Small intestine (tissue), 7 donors: ENCODE results near the gene POFUT1. TPM values are rescaled to one million over a fixed set of nuclear protein-coding genes. Genes with fewer than 3 reads are reported as not detected.
A peak's percentile ranks its signal among the peaks of the same experiment; 100 is the strongest.
"Not testable (repeated sequence)": the region's sequence is repeated elsewhere in the genome, so short reads cannot be mapped to it uniquely, and the experiment has no call there.

ENCODE experiments used
- DNase-seq, 2 donors: peaks; one replicate each; pipeline versions ENCODE4 v3.0.0 to v3.0.0-alpha.2; 2013
- FAIRE-seq: peaks from 2 replicates; lab custom pipeline; 2012; peaks lifted over from hg19 to GRCh38; lab: Jason Lieb, UNC
- H3K27ac ChIP-seq, 3 donors: one replicate each; pipeline ENCODE4 v1.5.1; 2013; ENCODE audit warnings: low read length in 2 of 3, mild to moderate bottlenecking in 2 of 3, control low read depth in 1 of 3, inconsistent platforms in 1 of 3, low read depth in 1 of 3, moderate library complexity in 1 of 3
- H3K27me3 ChIP-seq, 3 donors: one replicate each; pipeline ENCODE4 v1.6.1; 2013; ENCODE audit warnings: low read length in 3 of 3, inconsistent platforms in 1 of 3; ENCODE audit not compliant: control insufficient read depth in 3 of 3, insufficient read depth in 3 of 3
- H3K36me3 ChIP-seq, 3 donors: one replicate each; pipeline ENCODE4 v1.6.1; 2013; ENCODE audit warnings: low read length in 3 of 3, inconsistent platforms in 1 of 3, low read depth in 1 of 3, mild to moderate bottlenecking in 1 of 3, moderate library complexity in 1 of 3; ENCODE audit not compliant: control insufficient read depth in 3 of 3, insufficient read depth in 2 of 3
- H3K4me1 ChIP-seq, 3 donors: one replicate each; pipeline ENCODE4 v1.6.1; 2013; ENCODE audit warnings: low read length in 2 of 3, inconsistent platforms in 1 of 3, low read depth in 1 of 3, mild to moderate bottlenecking in 1 of 3, moderate library complexity in 1 of 3; ENCODE audit not compliant: control insufficient read depth in 3 of 3, insufficient read depth in 2 of 3
- H3K4me3 ChIP-seq, 3 donors: one replicate each; pipeline ENCODE4 v1.5.1; 2013; ENCODE audit warnings: low read length in 3 of 3, control low read depth in 1 of 3, inconsistent platforms in 1 of 3, low read depth in 1 of 3, mild to moderate bottlenecking in 1 of 3, moderate library complexity in 1 of 3
- H3K9me3 ChIP-seq, 2 donors: one replicate each; pipeline ENCODE4 v1.6.1; 2013; ENCODE audit warnings: low read depth in 1 of 2, low read length in 1 of 2; ENCODE audit not compliant: control insufficient read depth in 2 of 2, insufficient read depth in 1 of 2
- WGBS, 3 donors: extraction: QIAGEN DNeasy Blood & Tissue Kit; methylation state at CpG; one replicate each; pipeline ENCODE4 v1.1.7; 2013; 5-methylcytosine and 5-hydroxymethylcytosine counted together
- polyA plus RNA-seq, 4 donors: library from polyadenylated mRNA; stranded (reverse) in 3 of 4; unstranded in 1 of 4; fragments of 200-250 nt in 3 of 4; fragments of 120-200 nt in 1 of 4; gene quantifications; one replicate each; pipeline versions ENCODE4 v1.2.1 to v1.2.3, GENCODE V29; 2013
- donor health status: healthy with polysubstance abuse.
- donor health status: control.
- donor health status: control.
- donor health status: Bipolar disorder and iron deficiency.
- donor health status: healthy.

Gene POFUT1
- polyA plus RNA-seq, 4 donors: 11.1 to 147 (median 21.0) TPM

DNA sequence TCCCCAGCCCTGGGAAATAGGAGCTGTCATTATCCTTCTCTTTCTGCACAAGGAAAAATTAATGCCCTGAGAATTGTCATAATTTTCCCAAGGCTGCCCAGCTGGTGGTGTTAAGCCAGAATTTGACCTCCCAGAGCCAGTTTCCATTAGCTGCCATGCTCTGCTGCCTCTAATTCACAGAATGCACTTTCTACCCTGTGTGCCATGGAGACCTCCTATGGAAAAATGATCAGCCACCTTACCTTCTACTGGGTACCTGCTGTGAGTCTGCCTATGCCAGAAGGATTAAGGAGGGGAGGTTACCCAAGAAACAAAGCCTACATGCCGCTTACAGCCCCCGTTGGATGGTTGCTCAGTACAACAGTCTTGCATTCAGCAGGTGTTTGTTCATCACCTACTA is 29.1 kb downstream of the POFUT1 start:
- Histone ChIP-seq H3K27ac (peak overlapping the region in 2 of 3 donors; percentile 72 to 75), H3K9me3 (no peaks in the 10 kb centered on the region), H3K27me3 (no peaks in the 10 kb centered on the region), H3K4me3 (no peak overlapping the region), H3K36me3 (peaks cover 0 to 66% (median 3%) of the 10 kb centered on the region in 3 donors), H3K4me1 (peaks cover 3 to 57% (median 9%) of the 10 kb centered on the region in 3 donors)
- 98 to 100% (median 100%) methylated on average over 2 of the region's 2 CpGs for WGBS, 3 donors
- no peak for FAIRE-seq
- DNase-seq: no peak

- no peak for FAIRE-seq
- DNase-seq: no peak
- H3K27me3 ChIP-seq: no peaks in the 10 kb centered on the region
- peaks cover 0 to 61% (median 3%) of the 10 kb centered on the region in 3 donors for H3K36me3 ChIP-seq
- H3K27ac ChIP-seq: peak overlapping the region in 1 of 3 donors; percentile 72
- H3K9me3 ChIP-seq: no peaks in the 10 kb centered on the region
- H3K4me3 ChIP-seq: no peak overlapping the region
- WGBS, 3 donors: 79 to 95% (median 89%) methylated on average over 6 of the region's 6 CpGs
- peaks cover 3 to 53% (median 9%) of the 10 kb centered on the region in 3 donors for H3K4me1 ChIP-seq
These were observed 29.7 kb downstream of the POFUT1 start for GRCh38 chr20:32237419-32237818.

GRCh38 chr20:32238483-32239425 is 31.1 kb downstream of the POFUT1 start:
- Histone ChIP-seq H3K4me1 (peaks cover 3 to 51% (median 6%) of the 10 kb centered on the region in 3 donors), H3K36me3 (peaks cover 0 to 47% (median 3%) of the 10 kb centered on the region in 3 donors), H3K27me3 (no peaks in the 10 kb centered on the region), H3K4me3 (no peak overlapping the region), H3K27ac (no peak overlapping the region), H3K9me3 (no peaks in the 10 kb centered on the region)
- WGBS, 3 donors: 84 to 92% (median 90%) methylated on average over 9 of the region's 9 CpGs
- no peak for FAIRE-seq
- no peak for DNase-seq

- DNase-seq: no peak
- no peaks in the 10 kb centered on the region for H3K27me3 ChIP-seq
- WGBS, 3 donors: 6 to 11% (median 10%) methylated on average over 1 of the region's 1 CpG
- H3K36me3 ChIP-seq: peaks cover 0 to 33% (median under 1%) of the 10 kb centered on the region in 3 donors
- H3K9me3 ChIP-seq: no peaks in the 10 kb centered on the region
- no peak overlapping the region for H3K27ac ChIP-seq
- H3K4me1 ChIP-seq: peaks cover 3 to 59% (median 6%) of the 10 kb centered on the region in 3 donors
- H3K4me3 ChIP-seq: no peak overlapping the region
- no peak for FAIRE-seq
These were observed 32.5 kb downstream of the POFUT1 start for GRCh38 chr20:32240205-32240604.

DNA sequence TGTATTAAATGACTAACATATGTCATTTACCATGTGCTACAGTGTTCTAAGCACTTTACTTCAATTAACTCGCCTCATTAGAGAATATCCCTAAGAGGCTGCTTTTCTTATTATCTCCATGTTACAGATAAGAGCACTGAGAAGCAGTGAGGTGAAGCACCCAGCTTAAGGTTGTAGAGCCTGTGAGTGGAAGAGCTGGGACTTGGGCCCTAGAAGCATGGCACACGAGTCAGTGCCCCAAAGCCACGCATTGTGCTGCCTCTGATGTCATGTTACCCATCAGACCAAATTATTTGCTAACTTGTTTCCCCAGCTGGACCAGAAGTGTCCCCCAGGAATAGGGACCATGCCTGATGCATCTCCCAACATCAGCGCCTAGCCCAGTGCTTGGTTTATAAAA is 34.1 kb downstream of the POFUT1 start:
- no peak for DNase-seq
- no peak overlapping the region for H3K27ac ChIP-seq
- H3K4me3 ChIP-seq: no peak overlapping the region
- peaks cover 0 to 42% (median 2%) of the 10 kb centered on the region in 3 donors for H3K4me1 ChIP-seq
- 81 to 94% (median 92%) methylated on average over 4 of the region's 4 CpGs for WGBS, 3 donors
- FAIRE-seq: no peak
- no peaks in the 10 kb centered on the region for H3K9me3 ChIP-seq
- H3K36me3 ChIP-seq: peaks cover 0 to 18% (median 0%) of the 10 kb centered on the region in 3 donors
- no peaks in the 10 kb centered on the region for H3K27me3 ChIP-seq

DNA sequence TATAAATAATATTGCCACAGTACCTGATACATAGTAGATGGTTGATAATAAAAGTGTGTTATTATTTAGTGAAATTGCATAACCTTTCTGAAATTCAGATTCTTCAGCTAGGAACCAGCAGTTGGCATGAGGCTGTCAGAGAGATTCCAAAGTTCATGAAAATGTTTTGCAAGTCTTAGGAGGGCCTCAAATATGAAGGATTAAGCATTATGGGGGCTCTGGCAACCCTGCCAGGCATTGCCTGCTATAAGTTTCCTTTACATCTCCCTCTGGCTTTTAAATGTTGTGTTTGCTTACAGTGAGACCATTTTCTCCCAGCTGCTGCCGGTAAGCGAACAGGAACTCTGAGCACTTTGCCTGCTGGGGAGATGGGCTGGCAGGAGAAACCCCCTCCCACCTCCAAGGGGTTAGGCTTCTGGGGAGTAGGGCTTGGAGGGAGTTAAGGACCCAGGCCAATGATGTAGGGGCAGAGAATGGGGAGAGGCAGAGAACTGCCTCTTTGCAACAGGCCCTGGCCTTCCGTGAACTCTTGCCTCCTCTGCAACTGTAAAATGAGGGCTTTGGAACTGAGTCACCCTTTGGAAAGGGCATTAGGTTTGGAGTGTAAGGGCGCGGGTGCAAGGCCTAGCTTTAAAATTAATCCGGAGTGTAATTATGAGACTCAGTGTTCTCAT is 36.6 kb downstream of the POFUT1 start:
- peaks cover 0 to 36% (median 2%) of the 10 kb centered on the region in 3 donors for H3K4me1 ChIP-seq
- H3K27me3 ChIP-seq: no peaks in the 10 kb centered on the region
- peak overlapping the region in 1 of 3 donors; percentile 49 for H3K27ac ChIP-seq
- 46 to 76% (median 69%) methylated on average over 6 of the region's 6 CpGs for WGBS, 3 donors
- no peak overlapping the region for H3K4me3 ChIP-seq
- DNase-seq (no peak), FAIRE-seq (no peak)
- no peaks in the 10 kb centered on the region for H3K9me3 ChIP-seq
- H3K36me3 ChIP-seq: no peaks in the 10 kb centered on the region

DNA sequence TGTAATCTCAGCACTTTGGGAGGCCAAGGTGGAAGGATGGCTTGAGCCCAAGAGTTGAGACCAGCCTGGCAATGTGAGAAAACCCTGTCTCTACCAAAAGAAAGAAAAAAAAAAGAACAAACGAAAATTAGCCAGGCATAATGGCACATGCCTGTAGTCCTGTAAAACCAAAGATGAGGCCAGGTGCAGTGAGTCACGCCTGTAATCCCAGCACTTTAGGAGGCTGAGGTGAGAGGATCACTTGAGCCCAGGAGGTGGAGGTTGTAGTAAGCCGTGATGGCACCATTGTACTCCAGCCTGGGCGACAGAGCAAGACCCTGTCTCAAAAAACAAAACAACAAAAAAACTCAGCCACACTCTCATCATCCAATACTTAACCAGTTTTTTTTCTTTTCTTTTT is 37.3 kb downstream of the POFUT1 start:
- FAIRE-seq: no peak
- 76 to 87% (median 81%) methylated on average over 4 of the region's 4 CpGs for WGBS, 3 donors
- no peak overlapping the region for H3K27ac ChIP-seq
- no peak overlapping the region for H3K4me3 ChIP-seq
- no peaks in the 10 kb centered on the region for H3K36me3 ChIP-seq
- H3K27me3 ChIP-seq: no peaks in the 10 kb centered on the region
- H3K4me1 ChIP-seq: peaks cover 0 to 36% (median 2%) of the 10 kb centered on the region in 3 donors
- no peaks in the 10 kb centered on the region for H3K9me3 ChIP-seq
- DNase-seq: no peak

DNA sequence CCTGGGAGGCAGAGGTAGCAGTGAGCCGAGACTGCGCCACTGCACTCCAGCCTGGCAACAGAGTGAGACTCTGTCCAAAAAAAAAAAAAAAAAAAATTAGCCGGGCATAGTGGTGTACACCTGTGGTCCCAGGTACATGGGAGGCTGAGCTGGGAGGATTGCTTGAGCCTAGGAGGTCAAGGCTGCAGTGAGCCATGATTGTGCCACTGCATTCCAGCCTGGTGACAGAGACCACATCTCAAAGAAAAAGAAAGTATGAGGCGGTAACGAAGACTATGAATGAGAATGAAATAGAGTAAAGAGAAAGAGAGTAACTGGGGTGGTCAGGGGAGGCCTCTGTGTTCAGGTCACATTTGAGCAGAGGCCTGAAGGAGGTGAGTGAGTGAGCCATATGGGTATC is 38.5 kb downstream of the POFUT1 start:
- H3K4me3 ChIP-seq, H3K27ac ChIP-seq, H3K36me3 ChIP-seq, H3K27me3 ChIP-seq, DNase-seq, H3K9me3 ChIP-seq, FAIRE-seq: not testable (repeated sequence)
- 90 to 96% (median 95%) methylated on average over 5 of the region's 5 CpGs for WGBS, 3 donors
- peaks cover 0 to 26% (median 2%) of the 10 kb centered on the region in 3 donors for H3K4me1 ChIP-seq
